GM18519 (cell line): Measurements from ENCODE around the gene RPL15.
"Not testable (repeated sequence)": the region's sequence is repeated elsewhere in the genome, so short reads cannot be mapped to it uniquely, and the experiment has no call there.

Experiments
- ATAC-seq: cut with Tn5 transposase; IDR thresholded peaks from one replicate; pipeline ENCODE4 v1.9.1; 2021; ENCODE audit warnings: mild to moderate bottlenecking, moderate library complexity; ENCODE audit not compliant: unreplicated experiment, low FRiP score

Gene RPL15

DNA sequence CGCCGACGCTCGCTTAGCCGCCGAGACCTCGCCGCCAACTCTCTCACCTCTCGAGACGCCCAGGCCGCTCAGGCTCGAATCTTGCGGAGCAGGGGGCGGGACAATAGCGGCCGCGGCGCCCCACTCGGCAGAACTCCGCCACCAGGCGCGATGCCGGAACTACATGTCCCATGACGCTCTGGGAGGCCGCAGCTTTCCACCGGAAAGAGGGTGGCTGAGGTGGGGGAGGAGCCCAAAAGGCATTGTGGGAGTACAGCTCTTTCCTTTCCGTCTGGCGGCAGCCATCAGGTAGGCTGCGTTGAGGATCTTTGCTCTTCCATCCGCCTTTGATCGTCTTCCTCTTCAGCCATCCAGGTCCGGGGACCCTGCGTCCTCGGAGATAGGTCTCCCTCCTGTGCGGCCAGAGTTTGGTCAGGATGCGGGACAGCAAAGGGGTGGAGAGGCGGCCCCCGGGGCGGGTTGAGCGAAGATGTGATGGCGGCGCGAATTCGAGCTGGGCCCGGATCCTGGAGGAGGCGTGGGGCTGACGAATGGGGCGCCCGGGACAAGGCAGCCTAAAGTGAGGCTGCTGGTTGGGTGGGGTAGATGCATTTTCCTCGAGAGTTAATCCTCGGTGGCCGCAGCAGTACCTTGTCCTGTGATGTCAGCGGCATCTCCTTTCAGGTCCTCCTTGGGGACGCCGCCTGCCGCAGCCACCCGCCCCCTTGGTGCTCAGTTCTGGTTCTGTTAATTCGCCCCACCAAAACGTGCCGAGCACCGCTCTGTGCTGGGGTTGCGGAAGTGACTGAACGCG lies at the start of gene RPL15, which contains the start of gene NKIRAS1:
TSS of gene RPL15 (plus strand) at position 247 of the 793 bp plus-strand sequence. CDS start 728 bp downstream, outside the sequence.
TSS of gene NKIRAS1 (minus strand) at position 105 of the 793 bp plus-strand sequence. CDS start 6,086 bp downstream, outside the sequence.
- peak; percentile 90 for ATAC-seq

DNA sequence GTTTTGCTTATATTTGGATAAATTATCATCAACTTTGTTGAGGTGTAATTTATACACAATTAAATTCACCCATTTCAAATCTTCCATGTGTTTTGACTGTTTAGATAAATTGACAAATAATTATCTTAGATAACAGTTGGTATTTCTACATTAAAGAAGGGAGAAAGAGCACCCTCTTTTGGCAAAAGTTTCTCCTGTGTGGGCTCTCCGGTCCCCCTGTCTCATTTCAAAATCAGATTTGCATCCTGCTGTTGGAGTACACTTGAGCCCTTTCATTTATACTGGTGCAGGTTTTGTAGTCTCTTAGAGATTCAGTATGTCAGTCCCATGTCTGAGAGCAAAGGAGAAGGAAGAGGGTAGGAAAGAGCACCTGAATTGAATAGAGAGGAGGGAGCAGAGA lies 49.5 kb upstream of the RPL15 start:
- ATAC-seq: no peak

DNA sequence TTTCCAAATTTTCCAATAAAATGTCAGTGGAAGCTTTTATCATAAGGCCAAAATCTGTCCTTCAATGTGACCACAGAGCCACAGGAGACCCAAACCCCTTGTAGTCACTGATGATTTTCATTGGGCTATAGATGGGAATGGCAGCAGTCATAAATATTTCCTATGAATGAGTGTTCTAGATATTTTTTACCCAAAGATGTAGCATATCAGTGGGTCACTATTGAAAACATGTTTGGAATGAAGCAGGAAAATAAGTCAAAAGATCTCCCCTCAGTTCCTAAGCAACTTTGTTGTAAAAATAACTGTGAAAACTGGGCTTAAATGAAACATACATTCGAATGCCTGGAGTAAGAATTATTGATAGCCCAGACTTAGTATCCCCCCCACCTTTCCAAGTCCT lies 49.1 kb upstream of the RPL15 start:
- no peak for ATAC-seq

DNA sequence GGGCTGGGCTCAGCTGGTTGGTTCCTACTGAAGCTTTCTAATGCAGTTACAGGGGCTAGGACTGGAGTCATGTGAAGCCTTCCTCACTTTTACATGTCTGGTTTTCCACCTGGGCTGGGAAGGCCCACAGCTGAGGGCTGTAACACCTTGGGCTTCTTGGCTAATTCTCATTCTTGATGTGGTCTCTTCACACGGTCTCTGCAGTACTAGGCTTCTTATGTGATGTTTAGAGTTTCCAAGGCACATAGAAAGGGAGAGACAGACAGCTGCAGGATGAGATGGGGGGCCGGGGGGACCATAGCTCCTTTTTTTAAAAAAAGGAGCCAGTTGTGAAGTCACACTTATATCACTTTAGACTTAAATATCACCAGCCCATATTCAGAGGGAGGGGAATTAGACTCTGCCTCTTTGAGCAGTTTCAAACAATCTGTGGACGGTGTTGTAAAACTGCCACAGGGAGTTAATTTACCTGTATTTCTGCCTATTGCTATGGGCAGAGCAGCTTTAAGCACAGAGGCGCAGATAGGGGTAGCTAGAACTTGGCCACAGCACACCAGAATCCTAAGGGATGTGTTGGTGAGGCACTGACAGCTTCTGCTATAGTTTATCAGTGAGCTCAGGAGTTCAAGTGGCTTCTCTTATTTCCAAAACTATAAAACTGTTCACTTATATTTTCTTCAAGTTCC lies 46.8 kb upstream of the RPL15 start:
- ATAC-seq: no peak

DNA sequence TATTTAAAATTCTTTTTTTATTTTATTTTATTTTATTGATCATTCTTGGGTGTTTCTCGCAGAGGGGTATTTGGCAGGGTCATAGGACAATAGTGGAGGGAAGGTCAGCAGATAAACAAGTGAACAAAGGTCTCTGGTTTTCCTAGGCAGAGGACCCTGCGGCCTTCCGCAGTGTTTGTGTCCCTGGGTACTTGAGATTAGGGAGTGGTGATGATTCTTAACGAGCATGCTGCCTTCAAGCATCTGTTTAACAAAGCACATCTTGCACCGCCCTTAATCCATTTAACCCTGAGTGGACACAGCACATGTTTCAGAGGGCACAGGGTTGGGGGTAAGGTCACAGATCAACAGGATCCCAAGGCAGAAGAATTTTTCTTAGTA lies 46.3 kb upstream of the RPL15 start:
- not testable (repeated sequence) for ATAC-seq

DNA sequence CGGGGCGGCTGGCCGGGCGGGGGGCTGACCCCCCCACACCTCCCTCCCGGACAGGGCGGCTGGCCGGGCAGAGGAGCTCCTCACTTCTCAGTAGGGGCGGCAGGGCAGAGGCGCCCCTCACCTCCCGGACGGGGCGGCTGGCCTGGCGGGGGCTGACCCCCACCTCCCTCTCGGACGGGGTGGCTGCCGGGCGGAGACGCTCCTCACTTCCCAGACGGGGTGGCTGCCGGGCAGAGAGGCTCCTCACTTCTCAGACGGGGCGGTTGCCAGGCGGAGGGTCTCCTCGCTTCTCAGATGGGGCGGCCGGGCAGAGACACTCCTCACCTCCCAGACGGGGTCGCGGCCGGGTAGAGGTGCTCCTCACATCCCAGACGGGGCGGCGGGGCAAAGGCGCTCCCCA lies 45.6 kb upstream of the RPL15 start:
- not testable (repeated sequence) for ATAC-seq

DNA sequence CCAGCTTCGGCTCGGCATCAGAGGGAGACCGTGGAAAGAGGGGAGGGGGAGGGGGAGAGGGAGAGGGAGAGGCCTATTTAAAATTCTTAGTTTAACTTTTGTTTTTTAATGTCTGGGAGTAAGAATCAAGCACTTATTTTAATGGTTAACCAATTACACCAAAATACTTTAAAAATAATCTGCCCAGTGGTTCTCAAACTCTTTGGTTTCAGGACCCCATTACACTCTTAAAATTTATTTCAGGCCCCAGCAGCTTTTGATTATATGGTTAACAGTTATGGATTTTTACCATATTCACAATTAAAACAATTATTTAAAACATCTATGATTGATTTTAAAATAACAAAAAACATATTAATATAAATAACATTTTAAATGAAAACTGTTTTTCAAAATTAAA lies 44.6 kb upstream of the RPL15 start:
- no peak for ATAC-seq

DNA sequence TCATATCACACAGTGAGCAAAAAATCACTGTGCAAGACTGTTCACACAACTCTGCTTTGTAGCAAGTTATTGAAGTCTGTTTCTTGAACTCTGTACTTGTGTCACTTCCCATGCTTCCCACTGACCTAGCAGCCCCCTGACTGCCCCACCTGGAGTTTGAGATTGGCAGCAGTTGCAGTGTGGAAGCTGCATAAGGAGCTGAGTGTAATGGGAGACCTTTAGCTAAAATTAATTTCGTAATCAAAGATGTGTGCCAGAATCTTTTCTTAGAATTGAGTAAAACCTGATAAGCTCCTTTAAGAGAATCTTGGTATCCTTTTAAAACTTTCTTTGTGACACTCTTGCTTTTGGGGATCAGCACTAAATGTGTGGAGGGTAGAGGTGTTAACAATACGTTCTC lies 43.0 kb upstream of the RPL15 start:
- ATAC-seq: no peak

DNA sequence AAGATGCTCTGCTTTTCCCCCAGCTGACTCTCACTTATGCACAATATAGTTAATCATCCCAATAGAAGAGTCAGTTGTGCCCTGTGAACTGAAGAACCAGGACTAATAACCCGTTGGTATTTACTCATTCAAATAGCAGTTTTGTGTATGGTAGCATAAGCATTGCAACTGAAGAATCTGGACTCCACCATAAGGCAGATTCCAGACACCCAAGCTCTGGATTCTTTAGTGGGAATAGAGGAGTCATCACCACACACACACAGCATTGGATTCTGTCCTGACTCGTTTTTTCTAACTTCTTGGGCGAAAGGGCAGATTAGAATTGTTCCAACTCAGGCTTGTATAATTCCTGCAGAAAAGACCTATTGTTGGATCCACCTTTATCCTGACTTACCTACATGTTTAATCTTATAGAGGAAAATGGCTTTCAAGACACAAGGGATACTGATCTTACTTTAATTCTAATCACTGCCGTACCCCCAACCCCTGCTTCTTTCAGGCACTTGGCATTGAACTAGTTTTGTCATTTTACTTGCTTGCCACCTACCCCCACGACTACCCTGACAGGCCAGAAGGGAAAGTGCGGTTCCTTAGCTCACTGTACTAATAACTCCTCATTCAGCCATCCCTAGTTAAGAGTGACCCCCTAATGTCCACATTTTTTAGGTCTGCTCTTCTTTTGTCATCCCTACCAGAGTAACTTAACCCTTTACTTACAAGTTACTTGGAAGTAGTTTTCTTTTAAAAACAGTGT lies 42.4 kb upstream of the RPL15 start:
- ATAC-seq: no peak

DNA sequence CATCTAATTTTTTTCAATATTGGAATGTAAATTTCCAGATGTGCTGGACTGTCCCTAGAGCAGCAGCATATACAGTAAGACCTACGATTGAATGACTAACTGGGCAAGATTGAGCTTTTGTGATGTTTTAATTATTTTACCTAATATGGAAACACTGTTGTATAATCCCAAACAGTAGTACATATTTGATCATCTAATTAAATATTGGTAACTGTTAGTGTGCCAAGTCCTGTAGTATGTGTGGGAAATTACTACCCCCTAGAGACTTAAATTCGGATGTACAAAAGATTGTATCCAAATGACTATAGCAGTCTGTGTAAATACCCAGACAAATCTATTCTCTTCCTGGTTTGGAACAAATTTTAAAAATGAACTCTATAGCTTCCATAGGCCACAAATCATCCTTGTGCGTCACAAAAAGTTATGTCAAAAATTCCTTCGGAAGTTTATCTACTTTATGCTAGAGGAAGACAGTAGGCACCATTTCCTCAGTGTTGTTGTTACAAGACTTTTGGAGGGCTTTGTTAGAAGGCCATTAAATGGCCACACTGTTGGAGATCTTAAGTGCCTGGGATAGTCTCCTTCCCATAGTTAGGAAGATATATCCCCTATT lies 41.7 kb upstream of the RPL15 start:
- ATAC-seq: no peak

DNA sequence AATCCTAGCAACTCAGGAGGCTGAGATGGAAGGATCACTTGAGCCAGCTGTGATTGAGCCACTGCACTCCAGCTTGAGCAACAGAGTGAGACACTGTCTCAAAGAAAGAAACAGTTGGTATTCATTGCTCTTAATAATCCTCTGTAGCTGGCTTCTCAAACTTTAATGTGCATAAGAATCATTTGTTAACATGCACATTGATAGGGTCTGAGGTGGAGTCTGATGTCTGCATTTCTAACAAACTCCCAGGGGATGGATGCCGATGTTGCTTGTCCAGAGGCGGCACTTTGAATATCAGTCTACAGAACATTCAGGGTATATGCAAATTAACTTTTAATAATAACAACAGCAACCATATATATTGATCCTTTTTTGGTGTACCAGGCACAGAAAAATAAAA lies 40.0 kb upstream of the RPL15 start:
- ATAC-seq: no peak

DNA sequence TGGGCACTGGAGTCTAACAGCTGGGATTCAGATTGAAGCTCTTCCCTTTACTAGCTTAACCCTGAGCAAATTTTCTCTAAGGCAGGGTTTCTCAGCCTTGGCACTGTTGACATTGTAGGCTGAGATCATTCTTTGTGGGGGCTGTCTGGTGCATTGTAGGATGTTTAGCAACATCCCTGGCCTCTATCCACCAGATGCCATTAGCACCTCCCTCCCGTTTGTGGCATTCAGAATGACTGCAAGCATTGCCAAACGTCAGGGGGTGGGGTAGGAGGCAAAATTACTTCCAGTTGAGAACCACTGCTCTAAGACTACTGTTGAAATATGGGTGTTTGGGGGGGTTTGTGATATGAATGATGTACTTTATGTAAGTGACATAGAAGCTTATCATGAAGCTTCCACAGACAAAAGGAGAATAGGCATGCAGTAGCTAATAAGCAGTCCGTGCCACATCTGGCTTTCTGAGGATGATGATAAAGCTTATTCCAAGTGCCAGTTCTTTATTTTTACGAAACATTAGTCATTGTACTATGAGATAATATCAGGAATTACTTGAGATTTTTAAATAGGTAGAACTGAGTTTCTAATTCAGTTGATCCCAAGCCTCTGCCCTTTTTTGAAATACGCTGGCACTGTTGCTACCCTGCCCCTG lies 39.5 kb upstream of the RPL15 start:
- no peak for ATAC-seq

DNA sequence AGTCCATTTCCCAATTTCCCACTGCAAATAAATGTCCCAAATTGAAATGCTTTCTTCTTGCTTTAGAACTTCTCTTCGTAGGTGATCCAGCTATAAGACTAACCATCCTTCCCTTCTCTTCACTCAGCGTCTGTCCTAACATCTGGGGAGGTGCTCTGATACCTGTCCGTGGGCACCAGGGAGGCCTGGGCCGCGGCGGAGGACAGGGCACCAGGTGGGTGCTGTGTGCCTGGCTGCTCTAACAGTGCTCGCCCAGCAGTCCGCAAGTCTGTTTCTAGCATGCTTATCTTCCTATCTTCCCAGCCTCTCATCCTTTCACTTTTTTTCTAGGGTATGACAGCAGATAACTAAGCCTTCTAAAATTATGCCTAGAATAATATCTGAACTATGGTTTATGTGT lies 37.4 kb upstream of the RPL15 start:
- no peak for ATAC-seq

DNA sequence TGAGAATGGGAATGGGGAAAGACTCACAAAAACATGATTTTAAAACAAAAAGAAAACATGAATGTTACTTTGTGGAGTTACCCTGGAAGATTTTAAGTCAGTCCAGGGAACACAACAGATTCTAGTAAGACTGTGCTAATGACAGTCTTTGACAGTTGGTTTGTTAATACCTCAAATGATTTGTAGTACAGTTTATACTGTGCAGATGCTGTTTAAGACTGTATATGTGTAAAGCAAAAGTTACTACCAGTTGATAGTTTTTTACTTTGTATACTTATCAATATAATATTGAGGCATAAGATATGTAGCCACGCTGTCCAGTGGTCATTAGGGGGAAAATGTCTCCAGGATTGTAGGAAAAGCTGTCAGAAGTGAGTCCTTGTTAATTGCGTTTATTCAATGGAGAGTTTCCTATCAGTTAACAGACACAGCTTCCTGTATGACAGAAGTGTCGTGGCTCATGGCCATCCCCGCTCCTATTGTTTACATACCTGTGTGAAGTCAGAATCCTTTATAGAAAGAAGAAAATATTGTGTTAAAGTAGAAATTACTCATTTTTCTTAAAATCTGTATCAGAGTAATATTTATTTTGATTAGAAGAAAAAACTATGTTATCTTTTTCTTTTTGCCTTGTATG lies 36.1 kb upstream of the RPL15 start:
- no peak for ATAC-seq

DNA sequence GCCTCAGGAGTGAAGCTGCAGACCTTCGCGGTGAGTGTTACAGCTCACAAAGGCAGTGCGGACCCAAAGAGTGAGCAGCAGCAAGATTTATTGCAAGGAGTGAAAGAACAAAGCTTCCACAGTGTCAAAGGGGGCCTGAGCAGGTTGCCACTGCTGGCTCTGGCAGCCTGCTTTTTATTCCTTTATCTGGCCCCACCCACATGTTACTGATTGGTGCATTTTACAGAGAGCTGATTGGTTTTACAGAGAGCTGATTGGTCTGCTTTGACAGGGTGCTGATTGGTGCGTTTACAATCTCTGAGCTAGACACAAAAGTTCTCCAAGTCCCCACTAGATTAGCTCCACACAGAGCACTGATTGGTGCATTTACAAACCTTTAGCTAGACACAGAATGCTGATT lies 34.9 kb upstream of the RPL15 start:
- not testable (repeated sequence) for ATAC-seq

DNA sequence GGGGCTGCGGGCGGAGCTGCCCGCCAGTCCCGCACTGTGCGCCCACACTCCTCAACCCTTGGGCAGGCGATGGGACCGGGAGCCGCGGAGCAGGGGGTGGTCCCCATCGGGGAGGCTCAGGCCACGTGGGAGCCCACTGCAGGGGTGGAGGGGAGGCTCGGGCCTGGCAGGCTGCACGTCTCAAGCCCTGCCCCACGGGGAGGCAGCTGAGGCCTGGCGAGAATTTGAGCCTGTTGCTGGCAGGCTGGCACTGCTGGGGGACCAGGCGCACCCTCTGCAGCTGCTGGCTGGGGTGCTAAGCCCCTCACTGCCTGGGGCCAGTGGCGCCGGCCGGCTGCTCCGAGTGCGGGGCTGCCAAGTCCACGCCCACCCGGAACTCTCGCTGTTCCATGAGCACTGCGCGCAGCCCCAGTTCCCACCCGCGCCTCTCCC lies 34.4 kb upstream of the RPL15 start:
- no peak for ATAC-seq

DNA sequence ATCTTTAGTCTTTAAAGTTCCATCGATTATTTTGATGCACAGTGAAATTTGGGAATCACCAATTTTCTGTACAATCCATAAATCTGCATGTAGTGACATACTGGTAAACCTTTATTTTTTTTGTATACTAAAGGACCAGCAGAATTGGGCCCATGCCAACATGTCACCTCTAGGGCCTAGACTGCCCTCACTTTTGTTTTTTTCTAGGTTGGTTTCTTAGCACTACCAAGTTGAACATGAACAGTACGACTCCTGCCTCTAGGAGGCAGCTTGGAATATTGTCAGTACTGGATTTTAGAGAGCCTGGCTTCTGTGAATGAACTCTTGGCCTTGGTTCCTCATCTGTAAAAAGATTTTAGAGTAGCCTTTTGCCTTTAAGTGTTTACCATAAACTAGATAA lies 32.5 kb upstream of the RPL15 start:
- no peak for ATAC-seq

DNA sequence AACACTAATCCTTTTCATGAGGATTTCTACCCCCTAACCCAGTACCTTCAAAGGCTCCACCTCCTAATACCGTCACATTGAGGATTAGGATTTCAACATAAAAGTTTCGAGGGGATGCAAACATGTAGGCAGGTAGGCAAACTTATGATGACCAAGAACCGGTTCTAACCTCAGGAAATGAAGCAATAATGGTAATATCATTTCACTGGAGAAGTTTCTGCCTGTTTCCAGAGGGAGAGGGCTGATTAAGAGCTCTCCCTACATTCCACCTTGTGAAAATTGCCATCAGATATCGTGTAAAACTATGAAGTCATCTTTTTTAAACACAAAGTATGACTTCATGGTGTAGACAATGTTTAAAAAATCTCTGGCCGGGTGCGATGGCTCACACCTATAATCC lies 31.7 kb upstream of the RPL15 start:
- no peak for ATAC-seq

DNA sequence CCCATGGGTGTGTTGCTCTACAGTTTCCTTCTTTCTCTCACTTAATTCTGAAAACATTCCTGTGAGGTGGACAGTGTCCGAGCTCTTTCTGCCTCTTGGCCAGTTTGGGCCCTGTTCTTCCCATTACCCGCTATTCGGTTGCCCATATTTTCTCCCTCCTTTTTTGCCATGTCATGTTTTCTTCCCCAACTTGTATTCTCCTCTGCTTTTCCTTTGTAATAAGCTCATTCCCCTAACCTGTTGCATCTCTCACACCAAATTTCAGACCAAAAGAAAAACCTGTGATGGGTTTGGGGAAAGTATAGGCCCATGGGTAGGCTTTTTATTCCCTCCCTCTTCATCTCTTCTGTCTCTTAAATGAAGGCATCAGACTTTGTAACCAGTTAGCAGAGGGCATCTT lies 30.6 kb upstream of the RPL15 start:
- no peak for ATAC-seq
